A549 (cell line): Measurements from ENCODE around the gene LRIG2. TPM values are rescaled to one million over a fixed set of nuclear protein-coding genes. Genes with fewer than 3 reads are reported as not detected.

Experiments used
- ATAC-seq, 2 experiments: fragments of 200-7000 bp in 1 of 2; fragments of >200 bp in 1 of 2; cut with Nextera tagmentation in 1 of 2; cut with Tn5 transposase in 1 of 2; 3 replicates each; pipeline versions ENCODE4 v1.8.0 to v1.9.1; 2018 to 2020; ENCODE audit warnings: mild to moderate bottlenecking in 1 of 2, moderate library complexity in 1 of 2
- CTCF ChIA-PET: fragments of 300-600 bp; sonication (Branson Sonifier 250); formaldehyde crosslinking; extraction: SDS; loops from one replicate; lab custom pipeline; 2021; ENCODE audit warnings: antibody characterized with exemption, inconsistent platforms; lab: Yijun Ruan, JAX
- POLR2A ChIA-PET: fragments of 350-600 bp; formaldehyde crosslinking; extraction: SDS; loops from one replicate; lab custom pipeline; 2021; ENCODE audit warnings: antibody characterized with exemption, inconsistent platforms; lab: Yijun Ruan, JAX
- DNase-seq, 2 experiments: peaks; one replicate each; pipeline versions ENCODE4 v3.0.0 to v3.0.0-alpha.2; 2011 to 2016; ENCODE audit warnings: low read depth in 1 of 2, low spot score in 1 of 2
- FAIRE-seq: peaks from 2 replicates; lab custom pipeline; 2011; peaks lifted over from hg19 to GRCh38; lab: Jason Lieb, UNC
- H3K27ac ChIP-seq, 2 experiments: fragments of >200 bp; sonication (Bioruptor Twin); formaldehyde crosslinking; 3 replicates each; pipeline ENCODE4 v1.5.1; 2016 to 2017
- H3K4me1 ChIP-seq: fragments of >200 bp; sonication (Bioruptor Twin); formaldehyde crosslinking; 3 replicates; pipeline ENCODE4 v1.6.1; 2016
- H3K4me2 ChIP-seq: fragments of >200 bp; sonication (Bioruptor Twin); formaldehyde crosslinking; 3 replicates; pipeline ENCODE4 v1.6.1; 2016
- H3K4me3 ChIP-seq: fragments of >200 bp; sonication (Bioruptor Twin); formaldehyde crosslinking; 3 replicates; pipeline ENCODE4 v1.5.1; 2016
- H3K9me3 ChIP-seq: fragments of >200 bp; sonication (Bioruptor Twin); formaldehyde crosslinking; 3 replicates; pipeline ENCODE4 v1.6.1; 2016
- CHD2 ChIP-seq: fragments of 150-350 bp; IDR thresholded peaks from 2 replicates; pipeline ENCODE4 v1.6.1; 2014; ENCODE audit warnings: low read length; ENCODE audit not compliant: partially characterized antibody
- CTCF ChIP-seq: fragments of >200 bp; sonication (Bioruptor Twin); formaldehyde crosslinking; IDR thresholded peaks from 3 replicates; pipeline ENCODE4 v1.5.1; 2016
- ELK1 ChIP-seq: fragments of 150-350 bp; IDR thresholded peaks from 2 replicates; pipeline ENCODE4 v1.6.1; 2014; ENCODE audit warnings: low read depth, mild to moderate bottlenecking, low read length
- HDAC2 ChIP-seq: fragments of 200-600 bp; sonication (generic); IDR thresholded peaks from 2 replicates; pipeline ENCODE4 v1.6.1; 2016
- HOXB13 ChIP-seq: fragments of 250-450 bp; sonication (Bioruptor Pico); IDR thresholded peaks from 2 replicates; pipeline ENCODE4 v1.5.0; 2020; ENCODE audit warnings: low read depth, mild to moderate bottlenecking, moderate library complexity
- HOXB5 ChIP-seq: fragments of 250-450 bp; sonication (Bioruptor Pico); IDR thresholded peaks from 2 replicates; pipeline ENCODE4 v1.5.0; 2020; ENCODE audit warnings: mild to moderate bottlenecking, moderate library complexity
- JUN ChIP-seq, 2 experiments: fragments of >200 bp; sonication (Bioruptor Twin); formaldehyde crosslinking; IDR thresholded peaks; 2 replicates in 1 of 2; 3 replicates in 1 of 2; pipeline ENCODE4 v1.6.1; 2016 to 2017
- KDM5A ChIP-seq: fragments of 200-600 bp; sonication (generic); IDR thresholded peaks from 2 replicates; pipeline ENCODE4 v1.6.1; 2016; ENCODE audit warnings: antibody characterized with exemption, mild to moderate bottlenecking
- MAFK ChIP-seq: fragments of 450-650 bp; IDR thresholded peaks from 2 replicates; pipeline ENCODE4 v1.6.1; 2014; ENCODE audit not compliant: partially characterized antibody
- MAX ChIP-seq: IDR thresholded peaks from 2 replicates; pipeline ENCODE4 v1.6.1; 2012
- NFE2L2 ChIP-seq: fragments of 150-350 bp; conservative IDR thresholded peaks from 2 replicates; pipeline ENCODE4 v1.6.1; 2014; ENCODE audit warnings: low read length
- NPAS2 ChIP-seq: fragments of 250-450 bp; sonication (Bioruptor Pico); IDR thresholded peaks from 2 replicates; pipeline ENCODE4 v1.8.0; 2022; ENCODE audit warnings: mild to moderate bottlenecking, moderate library complexity, borderline replicate concordance
- PBX3 ChIP-seq: IDR thresholded peaks from 2 replicates; pipeline ENCODE4 v1.6.1; 2012
- RAD21 ChIP-seq, 2 experiments: fragments of >200 bp in 1 of 2; sonication (Bioruptor Twin) in 1 of 2; formaldehyde crosslinking in 1 of 2; IDR thresholded peaks in 1 of 2; conservative IDR thresholded peaks in 1 of 2; 2 replicates in 1 of 2; 3 replicates in 1 of 2; pipeline ENCODE4 v1.6.1; 2012 to 2018; ENCODE audit warnings: inconsistent platforms in 1 of 2
- RFX5 ChIP-seq: fragments of 450-650 bp; IDR thresholded peaks from 2 replicates; pipeline ENCODE4 v1.7.1; 2014; ENCODE audit warnings: antibody characterized with exemption, mild to moderate bottlenecking, moderate library complexity
- RNF2 ChIP-seq: fragments of 200-600 bp; sonication (generic); IDR thresholded peaks from 2 replicates; pipeline ENCODE4 v1.6.1; 2016; ENCODE audit warnings: low read depth, mild to moderate bottlenecking, antibody characterized with exemption, moderate library complexity, borderline replicate concordance
- TP53 ChIP-seq: fragments of 250-450 bp; sonication (Bioruptor Pico); IDR thresholded peaks from 2 replicates; pipeline ENCODE4 v1.5.0; 2021; ENCODE audit warnings: mild to moderate bottlenecking, moderate library complexity
- ZNF302 ChIP-seq: fragments of 250-450 bp; sonication (Bioruptor Pico); IDR thresholded peaks from 2 replicates; pipeline ENCODE4 v1.9.0; 2021; ENCODE audit warnings: inconsistent platforms, mild to moderate bottlenecking, moderate library complexity
- WGBS: methylation state at CpG from one replicate; pipeline ENCODE4 v1.1.6; 2017; ENCODE audit errors: missing lambda C conversion rate; 5-methylcytosine and 5-hydroxymethylcytosine counted together
- polyA plus RNA-seq, 4 experiments: library from polyadenylated mRNA; depleted of rRNA in 3 of 4; stranded (reverse); fragments of >200 nt; fragmentation: RNase III in 1 of 4; extraction: RNeasy Plus Mini Kit Qiagen cat#74134 plus additional on column Dnase treatment in 1 of 4; gene quantifications; 2 replicates in 3 of 4; 3 replicates in 1 of 4; pipeline ENCODE4 v1.2.3, GENCODE V29; 2011 to 2017

LRIG2 gene
- polyA plus RNA-seq, 2 of the 4 experiments (the other 2 are of a cell fraction): 3.0 to 7.4 TPM

GRCh38 chr1:113141650-113142473 is 68.9 kb downstream of the LRIG2 start:
- 88% methylated on average over 4 of the region's 4 CpGs for WGBS
- peak overlapping the region; percentile 63 to 82 for H3K27ac ChIP-seq
- DNase-seq (peak in 1 of 2 experiments; percentile 31), FAIRE-seq (no peak), ATAC-seq (peak in 1 of 2 experiments; percentile 45; a peak in 3 of 6 replicates)
- no peak for TF ChIP-seq MAX
- TF ChIP-seq MAFK: peak; percentile 96
- peak; percentile 21; the same call in 1 of the 2 replicates for TF ChIP-seq NFE2L2
- no peak overlapping the region for H3K4me3 ChIP-seq
- H3K4me1 ChIP-seq: peaks cover 19% of the 10 kb centered on the region
- ChIA-PET POLR2A (interaction anchor here (1.2 to 1.3 kb wide), 2 partner anchors 247 to 536 kb away, joined by 3 read pairs; no protein-coding TSS in a partner anchor), CTCF (interaction anchor here (1.1 to 4.9 kb wide), 7 partner anchors 9 to 537 kb away, joined by 3 to 25 read pairs (median 6); partner anchors contain the start of gene LRIG2)
- H3K4me2 ChIP-seq: peak overlapping the region; percentile 5; the same call in 2 of the 3 replicates
- no peaks in the 10 kb centered on the region for H3K9me3 ChIP-seq

- H3K9me3 ChIP-seq: no peaks in the 10 kb centered on the region
- DNase-seq: no peak
- no peak overlapping the region for H3K4me2 ChIP-seq
- no peak for ATAC-seq
- WGBS: 92% methylated on average over 1 of the region's 1 CpG
- H3K4me3 ChIP-seq: no peak overlapping the region
- FAIRE-seq: no peak
- POLR2A ChIA-PET: no interaction called here
- CTCF ChIA-PET: interaction anchor here (0.7 to 4.9 kb wide), 5 partner anchors 70 to 536 kb away, joined by 3 to 25 read pairs (median 6); partner anchors contain the start of gene LRIG2
- peak overlapping the region in 1 of 2 experiments; percentile 82; a peak in 3 of 6 replicates for H3K27ac ChIP-seq
- TF ChIP-seq HOXB13 (CRISPR knock-in tag) (no peak), CTCF (no peak), HOXB5 (CRISPR knock-in tag) (no peak), KDM5A (no peak), CHD2 (no peak)
- H3K4me1 ChIP-seq: peaks cover 19% of the 10 kb centered on the region
These were observed 69.8 kb downstream of the LRIG2 start for GRCh38 chr1:113142791-113143190.

- CTCF ChIA-PET: interaction anchor here (0.9 kb wide), 1 partner anchor 9 kb away, joined by 3 read pairs; no protein-coding TSS in a partner anchor
- Histone ChIP-seq H3K4me1 (peaks cover 10% of the 10 kb centered on the region), H3K27ac (no peak overlapping the region), H3K9me3 (no peaks in the 10 kb centered on the region), H3K4me3 (no peak overlapping the region), H3K4me2 (no peak overlapping the region)
- no peak for FAIRE-seq
- POLR2A ChIA-PET: no interaction called here
- no peak for TF ChIP-seq TP53
- no peak for DNase-seq
- peak; percentile 42 to 43; a peak in 3 of 6 replicates for ATAC-seq
- 89% methylated on average over 7 of the region's 7 CpGs for WGBS
These were observed 73.5 kb downstream of the LRIG2 start for GRCh38 chr1:113146242-113147072.

- no peak overlapping the region for H3K4me2 ChIP-seq
- CTCF ChIA-PET: interaction anchor here (0.9 kb wide), 1 partner anchor 9 kb away, joined by 3 read pairs; no protein-coding TSS in a partner anchor
- H3K9me3 ChIP-seq: no peaks in the 10 kb centered on the region
- H3K4me1 ChIP-seq: peaks cover 3% of the 10 kb centered on the region
- DNase-seq (no peak), ATAC-seq (peak; percentile 45 to 66; a peak in 3 of 6 replicates), FAIRE-seq (no peak)
- WGBS: 56% methylated on average over 3 of the region's 3 CpGs
- H3K27ac ChIP-seq: no peak overlapping the region
- no peak overlapping the region for H3K4me3 ChIP-seq
- POLR2A ChIA-PET: no interaction called here
- TF ChIP-seq JUN (IDR thresholded peaks at IDR 0.05): no peak
- no peak for TF ChIP-seq ZNF302 (CRISPR knock-in tag)
- no peak for TF ChIP-seq CTCF
- TF ChIP-seq NPAS2 (CRISPR knock-in tag): no peak
- TF ChIP-seq RAD21 (conservative IDR thresholded peaks at IDR 0.05 in 1 of 2, IDR thresholded peaks at IDR 0.05 in 1 of 2): no peak
- TF ChIP-seq RNF2: no peak
- no peak for TF ChIP-seq ELK1
- TF ChIP-seq TP53: no peak
- TF ChIP-seq RFX5: no peak
- no peak for TF ChIP-seq PBX3
- no peak for TF ChIP-seq MAFK
- TF ChIP-seq HDAC2: no peak
These were observed 74.2 kb downstream of the LRIG2 start for GRCh38 chr1:113147073-113147625.
